Measurements from ENCODE around the gene TARS1. TPM values are rescaled to one million over a fixed set of nuclear protein-coding genes. Genes with fewer than 3 reads are reported as not detected.
"Not testable (repeated sequence)": the region's sequence is repeated elsewhere in the genome, so short reads cannot be mapped to it uniquely, and the experiment has no call there.

TARS1 gene
- total RNA-seq, 1 donor from 2014 or later: 66.1 TPM

DNA sequence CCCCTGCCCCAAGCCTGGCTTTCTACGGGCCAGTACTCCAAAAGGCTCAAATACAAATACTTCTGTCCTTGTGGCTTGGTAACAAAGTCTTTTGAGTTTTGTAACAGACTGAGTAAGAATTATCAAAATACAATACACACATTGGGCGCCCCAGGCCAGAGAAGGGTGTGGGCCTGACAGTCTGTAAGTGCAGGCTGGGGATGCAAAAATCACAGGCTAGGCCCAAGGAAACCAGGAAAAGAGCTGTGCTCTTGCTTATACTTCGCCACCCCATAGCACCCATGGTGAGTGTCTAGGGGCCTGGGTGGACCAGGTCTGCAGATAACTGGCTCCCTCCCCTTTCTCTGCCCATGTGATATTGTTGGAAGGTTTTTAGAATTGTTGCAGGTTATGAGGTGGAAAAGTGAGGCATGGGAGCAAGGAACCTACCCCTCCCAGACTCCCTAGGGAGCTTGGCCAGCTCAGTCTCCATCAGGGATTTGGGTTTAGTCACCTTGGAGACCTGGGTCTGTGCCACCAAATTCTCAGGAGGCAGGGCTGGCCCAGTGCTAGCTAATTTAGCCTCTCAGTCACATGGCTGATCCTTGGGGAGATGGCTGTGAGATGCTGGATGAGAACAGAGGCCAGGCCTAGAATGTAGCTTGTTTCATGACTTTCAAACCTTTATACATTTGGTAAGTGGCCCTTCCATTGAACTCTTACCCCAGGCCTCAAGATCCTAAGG is 72.9 kb downstream of the TARS1 start:
- TF ChIP-seq, protein P1, sequence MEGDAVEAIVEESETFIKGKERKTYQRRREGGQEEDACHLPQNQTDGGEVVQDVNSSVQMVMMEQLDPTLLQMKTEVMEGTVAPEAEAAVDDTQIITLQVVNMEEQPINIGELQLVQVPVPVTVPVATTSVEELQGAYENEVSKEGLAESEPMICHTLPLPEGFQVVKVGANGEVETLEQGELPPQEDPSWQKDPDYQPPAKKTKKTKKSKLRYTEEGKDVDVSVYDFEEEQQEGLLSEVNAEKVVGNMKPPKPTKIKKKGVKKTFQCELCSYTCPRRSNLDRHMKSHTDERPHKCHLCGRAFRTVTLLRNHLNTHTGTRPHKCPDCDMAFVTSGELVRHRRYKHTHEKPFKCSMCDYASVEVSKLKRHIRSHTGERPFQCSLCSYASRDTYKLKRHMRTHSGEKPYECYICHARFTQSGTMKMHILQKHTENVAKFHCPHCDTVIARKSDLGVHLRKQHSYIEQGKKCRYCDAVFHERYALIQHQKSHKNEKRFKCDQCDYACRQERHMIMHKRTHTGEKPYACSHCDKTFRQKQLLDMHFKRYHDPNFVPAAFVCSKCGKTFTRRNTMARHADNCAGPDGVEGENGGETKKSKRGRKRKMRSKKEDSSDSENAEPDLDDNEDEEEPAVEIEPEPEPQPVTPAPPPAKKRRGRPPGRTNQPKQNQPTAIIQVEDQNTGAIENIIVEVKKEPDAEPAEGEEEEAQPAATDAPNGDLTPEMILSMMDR (IDR thresholded peaks at IDR 0.05; ENCODE audit: borderline replicate concordance): no peak
- intact Hi-C loops (cut with micrococcal nuclease): no loop called here
- H3K4me3 ChIP-seq: no peak overlapping the region

DNA sequence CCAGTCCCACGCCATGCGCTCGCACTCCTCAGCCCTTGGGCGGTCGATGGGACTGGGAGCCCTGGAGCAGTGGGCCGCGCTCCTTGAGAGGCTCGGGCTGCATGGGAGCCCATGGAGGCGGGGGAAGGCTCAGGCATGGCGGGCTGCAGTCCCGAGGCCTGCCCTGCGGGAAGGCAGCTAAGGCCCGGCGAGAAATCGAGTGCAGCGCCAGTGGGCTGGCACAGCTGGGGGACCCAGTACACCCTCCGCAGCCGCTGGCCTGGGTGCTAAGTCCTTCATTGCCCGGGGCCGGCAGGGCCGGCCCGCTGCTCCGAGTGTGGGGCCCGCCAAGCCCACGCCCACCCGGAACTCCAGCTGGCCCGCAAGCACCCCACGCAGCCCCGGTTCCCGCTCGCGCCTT is 74.6 kb downstream of the TARS1 start:
- H3K4me1 ChIP-seq, DNase-seq, H3K36me3 ChIP-seq: not testable (repeated sequence)

More for the DNA sequence above, 72.9 kb downstream of the TARS1 start:
- Histone ChIP-seq H3K27ac (replicated peaks) (no peak overlapping the region), H3K27me3 (ENCODE audit: low read depth) (no peaks in the 10 kb centered on the region), H3K4me1 (no peaks in the 10 kb centered on the region), H3K9me3 (replicated peaks) (no peaks in the 10 kb centered on the region), H3K36me3 (no peaks in the 10 kb centered on the region)
- no peak for DNase-seq

DNA sequence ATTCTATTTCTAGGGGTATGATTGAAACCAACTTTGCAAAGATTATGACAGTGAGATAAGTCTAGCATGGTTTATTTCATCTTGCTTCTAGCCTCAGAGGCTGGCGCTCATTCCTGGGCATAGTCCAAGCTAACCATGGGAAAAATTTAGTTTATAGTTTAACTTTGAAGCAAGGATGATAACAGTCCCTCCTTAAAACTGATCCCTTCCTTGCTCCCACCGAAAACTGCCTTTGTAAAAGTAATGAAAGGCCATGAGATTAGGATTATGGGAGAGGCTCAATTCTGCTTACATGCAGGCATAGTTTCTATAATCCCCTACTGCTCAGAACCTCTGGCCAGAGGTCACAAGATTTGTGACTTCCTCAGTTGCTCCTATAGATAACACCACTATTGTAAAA is 75.7 kb downstream of the TARS1 start:
- DNase-seq: no peak
- no peaks in the 10 kb centered on the region for H3K27me3 ChIP-seq (ENCODE audit: low read depth)
- no peaks in the 10 kb centered on the region for H3K36me3 ChIP-seq
- no peak overlapping the region for H3K27ac ChIP-seq (replicated peaks)
- no peak overlapping the region for H3K4me3 ChIP-seq
- TF ChIP-seq, protein P1 (IDR thresholded peaks at IDR 0.05; ENCODE audit: borderline replicate concordance): no peak
- no peaks in the 10 kb centered on the region for H3K9me3 ChIP-seq (replicated peaks)
- no peaks in the 10 kb centered on the region for H3K4me1 ChIP-seq
- intact Hi-C loops (cut with micrococcal nuclease): no loop called here

More for the DNA sequence above, 74.6 kb downstream of the TARS1 start:
- H3K9me3 ChIP-seq (replicated peaks); H3K27ac ChIP-seq (replicated peaks); H3K4me3 ChIP-seq; intact Hi-C loops (cut with micrococcal nuclease); H3K27me3 ChIP-seq (ENCODE audit: low read depth): not testable (repeated sequence)
